HG02852 (cell line): ENCODE results near the gene IFNG.
"Not testable (repeated sequence)": the region's sequence is repeated elsewhere in the genome, so short reads cannot be mapped to it uniquely, and the experiment has no call there.

Experiments used
- ATAC-seq: cut with Tn5 transposase; IDR thresholded peaks from one replicate; pipeline ENCODE4 v1.9.1; 2021; ENCODE audit warnings: mild to moderate bottlenecking, moderate library complexity; ENCODE audit not compliant: unreplicated experiment

IFNG gene

GRCh38 chr12:68159681-68160304 is at the start of gene IFNG:
Gene IFNG, minus strand, starts transcription at chr12:68159740. Its CDS starts 125 bp downstream, at chr12:68159615.
- ATAC-seq: peak; percentile 52

- not testable (repeated sequence) for ATAC-seq
Measured at GRCh38 chr12:68209048-68209728, 49.6 kb upstream of the IFNG start.

- ATAC-seq: no peak
Measured at GRCh38 chr12:68207276-68207675, 47.7 kb upstream of the IFNG start.

- ATAC-seq: no peak
Measured at GRCh38 chr12:68206446-68206845, 46.9 kb upstream of the IFNG start.

- ATAC-seq: no peak
Measured at GRCh38 chr12:68203460-68203875, 43.9 kb upstream of the IFNG start.

- no peak for ATAC-seq
Measured at GRCh38 chr12:68200854-68201253, 41.3 kb upstream of the IFNG start.

- no peak for ATAC-seq
Measured at GRCh38 chr12:68199127-68199526, 39.6 kb upstream of the IFNG start.

- no peak for ATAC-seq
Measured at GRCh38 chr12:68198507-68199086, 39.1 kb upstream of the IFNG start.

GRCh38 chr12:68190301-68190700 is 30.8 kb upstream of the IFNG start:
- ATAC-seq: no peak

GRCh38 chr12:68189821-68190242 is 30.3 kb upstream of the IFNG start:
- no peak for ATAC-seq

GRCh38 chr12:68185598-68185997 is 26.1 kb upstream of the IFNG start:
- no peak for ATAC-seq

GRCh38 chr12:68180792-68181744 is 21.5 kb upstream of the IFNG start:
- ATAC-seq: no peak

GRCh38 chr12:68178774-68179439 is 19.4 kb upstream of the IFNG start:
- ATAC-seq: no peak

- ATAC-seq: no peak
Measured at GRCh38 chr12:68178184-68178583, 18.6 kb upstream of the IFNG start.

GRCh38 chr12:68177562-68177961 is 18.0 kb upstream of the IFNG start:
- no peak for ATAC-seq

GRCh38 chr12:68176257-68176656 is 16.7 kb upstream of the IFNG start:
- ATAC-seq: no peak

- peak; percentile 89 for ATAC-seq
Measured at GRCh38 chr12:68175557-68176061, 16.1 kb upstream of the IFNG start.

GRCh38 chr12:68174761-68175160 is 15.2 kb upstream of the IFNG start:
- not testable (repeated sequence) for ATAC-seq

- no peak for ATAC-seq
Measured at GRCh38 chr12:68173792-68174191, 14.3 kb upstream of the IFNG start.

GRCh38 chr12:68170726-68171125 is 11.2 kb upstream of the IFNG start:
- ATAC-seq: no peak
